CD14-positive monocyte (primary cell): ENCODE results near the gene GEMIN8. TPM values are rescaled to one million over a fixed set of nuclear protein-coding genes. Genes with fewer than 3 reads are reported as not detected.

Experiments
- DNase-seq, 3 donors: peaks; one replicate each; pipeline ENCODE4 v3.0.0-alpha.2; 2011 to 2022
- H2AFZ ChIP-seq: 2 replicates; pipeline ENCODE4 v1.6.0; 2012; ENCODE audit warnings: mild to moderate bottlenecking, low read depth, low read length, inconsistent platforms; ENCODE audit not compliant: insufficient read depth, poor library complexity, severe bottlenecking
- H3K27ac ChIP-seq, 2 donors: 1 replicate in 1 of 2; 2 replicates in 1 of 2; pipeline ENCODE4 v1.5.1; 2012 to 2013; ENCODE audit warnings: low read length in 2 of 2, control low read depth in 1 of 2, inconsistent platforms in 1 of 2, low read depth in 1 of 2, mild to moderate bottlenecking in 1 of 2
- H3K27me3 ChIP-seq, 2 donors: one replicate each; pipeline versions ENCODE4 v1.6.0 to v1.6.1; 2011 to 2013; ENCODE audit warnings: low read length in 2 of 2; ENCODE audit not compliant: control insufficient read depth in 2 of 2, insufficient read depth in 2 of 2
- H3K36me3 ChIP-seq, 2 donors: replicated peaks in 1 of 2; 1 replicate in 1 of 2; 2 replicates in 1 of 2; pipeline versions ENCODE4 v1.5.1 to v1.6.1; 2012 to 2013; ENCODE audit warnings: low read length in 2 of 2, control low read depth in 1 of 2, inconsistent platforms in 1 of 2, mild to moderate bottlenecking in 1 of 2; ENCODE audit not compliant: insufficient read depth in 2 of 2, control insufficient read depth in 1 of 2
- H3K4me1 ChIP-seq, 2 donors: 1 replicate in 1 of 2; 2 replicates in 1 of 2; pipeline versions ENCODE4 v1.5.1 to v1.6.1; 2012 to 2013; ENCODE audit warnings: low read length in 2 of 2, control low read depth in 1 of 2, inconsistent platforms in 1 of 2, mild to moderate bottlenecking in 1 of 2, moderate library complexity in 1 of 2; ENCODE audit not compliant: insufficient read depth in 2 of 2, control insufficient read depth in 1 of 2
- H3K4me2 ChIP-seq: replicated peaks from 2 replicates; pipeline ENCODE3; 2012; ENCODE audit warnings: low read length, moderate library complexity, mild to moderate bottlenecking; ENCODE audit not compliant: poor library complexity, severe bottlenecking; ENCODE audit errors: extremely low read depth
- H3K4me3 ChIP-seq, 3 experiments: fragments of 200-600 bp in 1 of 3; sonication (generic) in 1 of 3; replicated peaks in 1 of 3; 1 replicate in 2 of 3; 2 replicates in 1 of 3; pipeline ENCODE4 v1.5.1; 2011 to 2013; ENCODE audit warnings: low read length in 3 of 3, mild to moderate bottlenecking in 3 of 3, control low read depth in 2 of 3, low read depth in 2 of 3, inconsistent platforms in 1 of 3, moderate library complexity in 1 of 3
- H3K79me2 ChIP-seq: 2 replicates; pipeline ENCODE4 v1.6.0; 2012; ENCODE audit warnings: mild to moderate bottlenecking, control low read depth, inconsistent platforms, low read length, moderate library complexity; ENCODE audit not compliant: insufficient read depth
- H3K9ac ChIP-seq: 2 replicates; pipeline ENCODE4 v1.6.0; 2017; ENCODE audit warnings: low read length, mild to moderate bottlenecking; ENCODE audit not compliant: insufficient read depth, poor library complexity, severe bottlenecking
- H3K9me3 ChIP-seq, 2 donors: replicated peaks in 1 of 2; 1 replicate in 1 of 2; 2 replicates in 1 of 2; pipeline versions ENCODE4 v1.5.1 to v1.6.1; 2012 to 2013; ENCODE audit warnings: low read length in 2 of 2, control low read depth in 1 of 2; ENCODE audit not compliant: control insufficient read depth in 1 of 2, insufficient read depth in 1 of 2
- H4K20me1 ChIP-seq: 2 replicates; pipeline ENCODE4 v1.6.0; 2012; ENCODE audit warnings: mild to moderate bottlenecking, low read length, control low read depth, moderate library complexity; ENCODE audit not compliant: insufficient read depth
- H3K27ac Mint-ChIP-seq, 7 donors: one replicate each; pipeline ENCODE4 v1.8.0; 2020; ENCODE audit warnings: mild to moderate bottlenecking in 7 of 7, mixed read lengths in 7 of 7, moderate library complexity in 6 of 7, inconsistent platforms in 2 of 7
- H3K27me3 Mint-ChIP-seq, 3 donors: one replicate each; pipeline ENCODE4 v1.8.0; 2021 to 2022; ENCODE audit warnings: low read depth in 3 of 3, mild to moderate bottlenecking in 3 of 3, mixed read lengths in 3 of 3, moderate library complexity in 3 of 3, inconsistent platforms in 1 of 3
- H3K36me3 Mint-ChIP-seq, 2 donors: one replicate each; pipeline ENCODE4 v1.8.0; 2020; ENCODE audit warnings: mixed read lengths in 2 of 2, inconsistent platforms in 1 of 2, mild to moderate bottlenecking in 1 of 2
- H3K4me1 Mint-ChIP-seq: one replicate; pipeline ENCODE4 v1.8.0; 2020; ENCODE audit warnings: mild to moderate bottlenecking, mixed read lengths
- H3K4me3 Mint-ChIP-seq, 2 donors: one replicate each; pipeline ENCODE4 v1.8.0; 2020; ENCODE audit warnings: mild to moderate bottlenecking in 2 of 2, mixed read lengths in 2 of 2, moderate library complexity in 1 of 2
- H3K9me3 Mint-ChIP-seq, 7 donors: one replicate each; pipeline ENCODE4 v1.8.0; 2020 to 2022; ENCODE audit warnings: mixed read lengths in 7 of 7, mild to moderate bottlenecking in 6 of 7, moderate library complexity in 6 of 7, inconsistent platforms in 2 of 7
- CTCF ChIP-seq: fragments of 200-600 bp; IDR thresholded peaks from one replicate; pipeline ENCODE4 v1.8.0; 2022; ENCODE audit warnings: antibody characterized with exemption, mild to moderate bottlenecking
- WGBS: methylation state at CpG from one replicate; pipeline ENCODE4 v1.1.5; 2013; ENCODE audit warnings: missing lambda C conversion rate; ENCODE audit not compliant: insufficient coverage; 5-methylcytosine and 5-hydroxymethylcytosine counted together
- intact Hi-C, 2 donors: fragments of 100-400 bp; cut with micrococcal nuclease; formaldehyde crosslinking; loops; one replicate each; pipeline versions ENCODE4 v1.15.0 to v1.15.1; 2023
- polyA plus RNA-seq, 3 donors: library from polyadenylated mRNA; depleted of rRNA in 1 of 3; unstranded in 2 of 3; stranded (reverse) in 1 of 3; fragments of 300-500 nt in 2 of 3; fragments of >200 nt in 1 of 3; fragmentation: Illumina TruSeq in 2 of 3; gene quantifications; 1 replicate in 2 of 3; 2 replicates in 1 of 3; pipeline ENCODE4 v1.2.3, GENCODE V29; 2012 to 2021

GEMIN8 gene
- polyA plus RNA-seq, 3 donors: 10.9 to 15.0 (median 12.6) TPM

GRCh38 chrX:14043209-14043608, 13.5 kb upstream of the GEMIN8 start:
- Mint-ChIP-seq H3K4me3 (no peak overlapping the region), H3K27ac (no peak overlapping the region), H3K9me3 (no peaks in the 10 kb centered on the region), H3K4me1 (peaks cover 7% of the 10 kb centered on the region), H3K27me3 (peaks cover 0 to 8% (median 2%) of the 10 kb centered on the region in 3 donors), H3K36me3 (no peaks in the 10 kb centered on the region)
- intact Hi-C loops: no loop called here
- no peak for DNase-seq
- H3K4me2 ChIP-seq: no peak overlapping the region
- no peaks in the 10 kb centered on the region for H3K79me2 ChIP-seq
- no peaks in the 10 kb centered on the region for H4K20me1 ChIP-seq
- H3K27me3 ChIP-seq: peaks cover 4 to 6% of the 10 kb centered on the region in 2 donors
- no peak overlapping the region for H3K27ac ChIP-seq
- TF ChIP-seq CTCF: no peak
- H3K4me1 ChIP-seq: peaks cover 6 to 10% of the 10 kb centered on the region in 2 donors
- no peak overlapping the region for H3K9ac ChIP-seq
- H3K36me3 ChIP-seq: no peaks in the 10 kb centered on the region
- no peak overlapping the region for H3K4me3 ChIP-seq
- no peak overlapping the region for H2AFZ ChIP-seq
- H3K9me3 ChIP-seq: no peaks in the 10 kb centered on the region

- DNase-seq: peak; percentile 64 to 78 (median 70)
- WGBS: no CpG with 5 or more reads among the region's 3 CpGs
- H3K36me3 Mint-ChIP-seq: no peaks in the 10 kb centered on the region
Measured at GRCh38 chrX:14039344-14039743, 9.7 kb upstream of the GEMIN8 start.

More at GRCh38 chrX:14039344-14039743, 9.7 kb upstream of the GEMIN8 start:
- Histone ChIP-seq H2AFZ (no peak overlapping the region), H3K36me3 (no peaks in the 10 kb centered on the region), H4K20me1 (no peaks in the 10 kb centered on the region), H3K27me3 (peaks cover 0 to 6% of the 10 kb centered on the region in 2 donors), H3K27ac (no peak overlapping the region), H3K4me3 (no peak overlapping the region), H3K9me3 (no peaks in the 10 kb centered on the region), H3K9ac (no peak overlapping the region), H3K79me2 (no peaks in the 10 kb centered on the region), H3K4me2 (no peak overlapping the region), H3K4me1 (peaks cover 6 to 11% of the 10 kb centered on the region in 2 donors)
- peak; percentile 78 for TF ChIP-seq CTCF
- Mint-ChIP-seq H3K9me3 (no peaks in the 10 kb centered on the region), H3K27ac (peak overlapping the region in 1 of 7 donors; percentile 4), H3K4me1 (peaks cover 9% of the 10 kb centered on the region), H3K4me3 (no peak overlapping the region), H3K27me3 (peaks cover 0 to 9% (median 0%) of the 10 kb centered on the region in 3 donors)
- intact Hi-C loops: loop anchor here (5.0 to 10.0 kb wide), 3 partner anchors 275 to 1203 kb away; no protein-coding TSS in a partner anchor
